NCI-H748 (cell line): ENCODE measurements around the gene GALNT2.

Experiments
- DNase-seq: peaks from one replicate; lab custom pipeline; 2025; ENCODE audit not compliant: unreplicated experiment; lab: John Stamatoyannopoulos, UW

The GALNT2 gene

GRCh38 chr1:230176326-230176725, 109.3 kb downstream of the GALNT2 start:
- DNase-seq, result no peak

DNA sequence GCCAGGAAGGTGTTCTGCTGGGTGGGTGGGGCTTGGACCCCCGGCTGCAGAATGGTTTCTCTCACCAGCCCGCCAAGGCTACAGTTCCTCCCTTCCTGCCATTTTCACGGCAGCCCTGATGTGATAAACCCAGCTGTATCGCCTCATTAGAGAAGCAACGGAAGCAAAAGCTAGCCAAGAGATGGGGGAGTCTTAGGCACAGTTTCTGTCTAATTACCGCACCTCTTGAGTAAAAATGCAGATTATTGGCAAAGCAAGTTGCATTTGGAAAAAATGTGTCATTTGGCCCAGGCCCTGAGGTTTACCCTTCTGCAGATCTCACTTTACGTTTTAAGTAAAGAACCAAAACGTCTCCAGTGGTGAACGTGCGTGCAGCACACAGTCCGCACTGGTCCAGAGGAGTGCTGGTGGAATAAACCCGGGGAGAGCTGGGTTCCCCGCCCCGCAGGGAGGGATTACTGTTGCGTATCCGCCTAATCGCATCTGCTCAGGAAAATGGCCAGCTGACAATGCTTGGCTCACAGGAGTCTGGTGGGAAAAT, 109.9 kb downstream of the GALNT2 start:
- peak; percentile 88 for DNase-seq

GRCh38 chr1:230179249-230179648, 112.2 kb downstream of the GALNT2 start:
- DNase-seq, result no peak

DNA sequence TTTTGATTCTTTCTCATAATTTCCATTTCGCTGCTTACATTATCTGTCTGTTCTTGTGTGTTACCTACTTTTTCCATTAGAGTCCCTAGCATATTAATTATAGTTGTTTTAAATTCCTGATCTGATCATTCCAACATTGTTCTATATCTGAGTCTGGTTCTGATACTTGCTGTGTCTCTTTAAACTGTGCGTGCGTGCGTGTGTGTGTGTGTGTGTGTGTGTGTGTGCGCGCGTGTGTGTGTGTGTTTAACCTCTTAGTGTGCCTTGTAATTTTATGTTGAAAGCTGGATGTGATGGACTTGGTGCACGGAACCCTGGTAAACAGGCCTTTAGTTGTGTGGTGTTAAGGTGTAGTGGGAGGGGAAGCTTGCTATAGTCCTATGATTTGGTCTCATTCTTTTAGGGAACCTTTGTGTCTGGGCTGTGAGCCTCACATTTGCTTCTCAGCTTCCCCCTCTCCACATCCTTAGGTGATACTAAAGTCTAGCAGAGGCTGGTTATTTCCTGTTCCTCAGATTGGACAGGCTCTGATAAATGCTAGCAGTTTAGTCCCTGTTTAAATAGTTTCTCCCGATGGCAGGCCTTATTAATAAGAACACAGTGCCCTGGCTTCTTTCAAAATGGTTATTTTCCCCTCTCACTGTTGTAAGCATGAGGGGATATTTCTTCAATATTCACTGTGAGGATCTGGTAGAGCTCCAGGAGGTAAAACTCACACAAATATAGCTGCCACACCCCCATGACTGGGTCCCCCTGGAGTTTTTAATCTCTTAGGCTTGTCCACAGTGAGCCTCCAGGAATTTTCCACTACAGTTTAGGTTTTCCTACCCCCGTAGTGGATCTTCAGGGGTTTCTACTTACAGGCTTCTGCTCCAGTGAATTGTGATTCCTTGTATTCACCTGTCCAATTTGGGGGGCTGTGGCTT, 118.3 kb downstream of the GALNT2 start:
- peak; percentile 72 for DNase-seq

GRCh38 chr1:230186003-230186863, 119.2 kb downstream of the GALNT2 start:
- DNase-seq, result peak; percentile 97

- DNase-seq, result peak; percentile 41
Measured at GRCh38 chr1:230186874-230187273, 119.8 kb downstream of the GALNT2 start.

GRCh38 chr1:230187290-230187689, 120.3 kb downstream of the GALNT2 start:
- DNase-seq, result no peak

GRCh38 chr1:230188826-230189225, 121.8 kb downstream of the GALNT2 start:
- peak; percentile 68 for DNase-seq

- peak; percentile 96 for DNase-seq
Measured at GRCh38 chr1:230189341-230189740, 122.3 kb downstream of the GALNT2 start.

DNA sequence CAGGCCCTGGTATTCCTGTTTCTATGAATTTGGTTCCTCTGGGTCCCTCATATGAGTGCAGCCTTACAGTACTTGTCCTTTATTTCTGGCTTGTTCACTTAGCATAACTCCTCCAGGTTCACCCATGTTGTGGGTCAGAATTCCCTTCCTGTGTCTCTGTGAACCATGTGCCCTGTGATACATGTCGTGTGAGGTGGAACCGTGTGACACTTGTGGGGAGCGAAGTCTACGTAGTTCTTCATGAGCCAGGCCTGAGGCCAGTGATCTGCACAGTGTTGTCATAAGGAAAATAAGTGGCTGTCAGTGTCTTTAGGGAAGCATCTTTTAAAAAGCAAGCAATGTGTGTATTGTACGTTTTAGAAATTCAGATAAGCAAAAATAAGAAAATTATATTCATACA, 122.8 kb downstream of the GALNT2 start:
- no peak for DNase-seq

DNA sequence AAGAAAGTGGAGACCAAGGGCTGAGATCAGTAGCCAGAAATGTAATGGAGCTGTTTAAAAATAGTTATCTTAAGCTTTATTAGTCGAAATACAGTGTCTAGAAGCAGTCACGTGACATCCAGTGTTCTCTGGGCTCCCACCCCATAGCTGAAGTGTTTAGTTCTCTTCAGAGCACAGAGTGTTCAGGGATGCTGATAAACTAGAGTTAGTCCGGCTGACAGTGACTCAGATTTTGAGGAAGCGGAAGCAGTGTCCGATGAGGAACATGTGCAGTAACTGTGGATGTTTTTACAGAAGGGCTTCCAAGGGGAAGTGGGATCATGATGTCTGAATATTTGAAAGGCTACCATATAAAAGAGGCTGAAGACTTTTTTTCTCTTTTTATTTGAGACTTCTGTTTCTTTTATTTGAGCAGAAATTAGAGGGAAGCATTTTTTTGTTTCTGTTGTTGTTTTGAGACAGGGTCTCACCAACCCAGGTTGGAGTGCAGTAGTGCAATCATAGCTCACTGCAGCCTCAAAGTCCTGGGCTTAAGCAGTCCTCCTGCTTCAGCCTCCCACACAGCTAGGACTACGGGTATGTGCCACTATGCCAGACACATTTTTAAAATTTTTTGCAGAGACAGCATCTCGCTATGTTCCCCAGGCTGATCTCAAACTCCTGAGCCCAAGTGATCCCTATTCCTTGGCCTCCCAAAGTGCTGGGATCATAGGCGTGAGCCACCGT, 124.2 kb downstream of the GALNT2 start:
- no peak for DNase-seq

DNA sequence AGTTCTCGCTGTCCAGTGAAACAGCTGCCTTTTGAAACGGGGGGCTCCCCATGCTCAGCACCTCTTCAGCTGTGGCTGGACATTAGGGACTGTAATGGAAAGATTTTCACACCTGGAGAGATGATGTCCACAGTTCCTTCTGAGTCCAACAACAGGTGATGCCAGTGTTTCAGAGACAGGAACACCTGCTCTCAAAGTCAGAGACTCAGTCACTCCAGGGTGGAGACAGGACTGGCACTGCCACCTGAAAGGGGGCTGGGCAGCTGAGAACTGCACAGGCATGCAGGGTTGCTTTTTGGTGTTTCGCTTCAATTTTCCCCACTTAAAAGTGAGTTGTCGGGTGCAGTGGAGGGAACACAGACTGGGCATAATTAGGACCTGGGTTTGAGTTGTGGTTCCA, 124.8 kb downstream of the GALNT2 start:
- peak; percentile 51 for DNase-seq

GRCh38 chr1:230194525-230194924, 127.5 kb downstream of the GALNT2 start:
- no peak for DNase-seq

GRCh38 chr1:230195199-230195598, 128.2 kb downstream of the GALNT2 start:
- no peak for DNase-seq

- no peak for DNase-seq
Measured at GRCh38 chr1:230196077-230196476, 129.0 kb downstream of the GALNT2 start.

GRCh38 chr1:230197644-230198567, 130.9 kb downstream of the GALNT2 start:
- no peak for DNase-seq

DNA sequence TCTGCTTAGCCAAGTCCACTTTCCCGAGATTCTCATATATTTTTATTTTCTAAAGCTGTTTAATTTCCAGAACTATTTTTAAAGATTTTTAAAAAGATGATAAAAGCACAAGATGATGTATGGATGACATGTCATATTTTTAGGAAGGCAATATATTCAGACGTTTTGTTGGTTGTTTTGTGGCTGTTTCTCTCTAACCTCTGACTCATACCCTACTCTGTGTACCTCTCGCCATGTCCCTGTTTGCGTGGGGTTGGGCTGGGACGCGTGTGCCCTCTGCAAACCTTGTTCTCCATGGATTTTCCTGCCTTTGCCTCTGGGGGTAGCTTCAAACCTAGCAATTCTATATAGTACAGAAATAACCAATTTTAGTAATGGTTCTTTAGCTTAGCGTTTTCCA, 132.0 kb downstream of the GALNT2 start:
- DNase-seq, result peak; percentile 66

- no peak for DNase-seq
Measured at GRCh38 chr1:230199554-230199953, 132.5 kb downstream of the GALNT2 start.

- no peak for DNase-seq
Measured at GRCh38 chr1:230200276-230200675, 133.2 kb downstream of the GALNT2 start.

DNA sequence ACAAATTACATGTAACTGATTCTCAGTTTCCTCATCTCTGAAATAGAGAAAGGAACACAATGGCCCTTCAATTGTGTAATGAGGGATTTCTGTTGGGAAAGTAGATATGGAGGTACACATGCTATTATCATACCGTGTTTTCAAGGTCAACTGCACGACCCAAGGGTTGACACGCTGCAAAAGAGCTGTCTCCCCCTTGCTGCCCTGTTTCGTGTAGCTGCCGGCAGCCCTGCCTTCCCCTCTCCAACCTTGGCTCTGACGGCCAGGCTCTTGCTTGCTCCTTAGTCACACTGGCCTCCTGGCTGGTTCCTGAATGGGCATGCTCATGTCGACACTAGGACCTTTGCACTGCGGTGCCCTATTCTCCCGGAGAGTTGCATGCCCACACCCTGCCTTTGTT, 134.4 kb downstream of the GALNT2 start:
- no peak for DNase-seq
